ENCODE results near the gene FBXO42.
"Not testable (repeated sequence)": the region's sequence is repeated elsewhere in the genome, so short reads cannot be mapped to it uniquely, and the experiment has no call there.

Gene FBXO42

GRCh38 chr1:16276302-16277030 lies 75.8 kb downstream of the FBXO42 start:
- DNase-seq (ENCODE audit: insufficient read length, low spot score) (no peak), FAIRE-seq (no peak)
- TF ChIP-seq TAF1 (IDR thresholded peaks at IDR 0.05; ENCODE audit: low read depth, low read length) (no peak), SPI1 (IDR thresholded peaks at IDR 0.05; ENCODE audit: low read depth, low read length) (no peak), POLR2AphosphoS5 (IDR thresholded peaks at IDR 0.05; ENCODE audit: low read depth, low read length) (no peak), POLR2A (IDR thresholded peaks at IDR 0.05; ENCODE audit: low read depth, low read length) (no peak), PAX5 (IDR thresholded peaks at IDR 0.05; ENCODE audit: insufficient read depth, low read length, severe bottlenecking) (no peak), POU2F2 (IDR thresholded peaks at IDR 0.05; ENCODE audit: low read depth, low read length) (no peak)

- FAIRE-seq (no peak), DNase-seq (ENCODE audit: insufficient read length, low spot score) (no peak)
- no peak for TF ChIP-seq POLR2AphosphoS5 (IDR thresholded peaks at IDR 0.05; ENCODE audit: low read depth, low read length)
- no peak for TF ChIP-seq SPI1 (IDR thresholded peaks at IDR 0.05; ENCODE audit: low read depth, low read length)
- TF ChIP-seq POLR2A (IDR thresholded peaks at IDR 0.05; ENCODE audit: low read depth, low read length): no peak
- TF ChIP-seq PAX5 (IDR thresholded peaks at IDR 0.05; ENCODE audit: insufficient read depth, low read length, severe bottlenecking): no peak
- TF ChIP-seq POU2F2 (IDR thresholded peaks at IDR 0.05; ENCODE audit: low read depth, low read length): no peak
- no peak for TF ChIP-seq TAF1 (IDR thresholded peaks at IDR 0.05; ENCODE audit: low read depth, low read length)
Measured at GRCh38 chr1:16275591-16275990, 76.7 kb downstream of the FBXO42 start.

GRCh38 chr1:16267690-16268180 lies 84.5 kb downstream of the FBXO42 start:
- no peak for TF ChIP-seq TAF1 (IDR thresholded peaks at IDR 0.05; ENCODE audit: low read depth, low read length)
- TF ChIP-seq POU2F2 (IDR thresholded peaks at IDR 0.05; ENCODE audit: low read depth, low read length): no peak
- TF ChIP-seq POLR2AphosphoS5 (IDR thresholded peaks at IDR 0.05; ENCODE audit: low read depth, low read length): no peak
- no peak for TF ChIP-seq SPI1 (IDR thresholded peaks at IDR 0.05; ENCODE audit: low read depth, low read length)
- TF ChIP-seq PAX5 (IDR thresholded peaks at IDR 0.05; ENCODE audit: insufficient read depth, low read length, severe bottlenecking): no peak
- no peak for TF ChIP-seq POLR2A (IDR thresholded peaks at IDR 0.05; ENCODE audit: low read depth, low read length)
- no peak for FAIRE-seq
- DNase-seq (ENCODE audit: insufficient read length, low spot score): no peak

- TF ChIP-seq POLR2AphosphoS5 (IDR thresholded peaks at IDR 0.05; ENCODE audit: low read depth, low read length) (no peak), TAF1 (IDR thresholded peaks at IDR 0.05; ENCODE audit: low read depth, low read length) (no peak), SPI1 (IDR thresholded peaks at IDR 0.05; ENCODE audit: low read depth, low read length) (no peak), PAX5 (IDR thresholded peaks at IDR 0.05; ENCODE audit: insufficient read depth, low read length, severe bottlenecking) (no peak), POU2F2 (IDR thresholded peaks at IDR 0.05; ENCODE audit: low read depth, low read length) (no peak), POLR2A (IDR thresholded peaks at IDR 0.05; ENCODE audit: low read depth, low read length) (no peak)
- no peak for FAIRE-seq
- no peak for DNase-seq (ENCODE audit: insufficient read length, low spot score)
Measured at GRCh38 chr1:16266411-16267118, 85.7 kb downstream of the FBXO42 start.

GRCh38 chr1:16262067-16262466 lies 90.2 kb downstream of the FBXO42 start:
- DNase-seq (ENCODE audit: insufficient read length, low spot score) (no peak), FAIRE-seq (no peak)
- TF ChIP-seq SPI1 (IDR thresholded peaks at IDR 0.05; ENCODE audit: low read depth, low read length) (no peak), POLR2A (IDR thresholded peaks at IDR 0.05; ENCODE audit: low read depth, low read length) (no peak), TAF1 (IDR thresholded peaks at IDR 0.05; ENCODE audit: low read depth, low read length) (no peak), PAX5 (IDR thresholded peaks at IDR 0.05; ENCODE audit: insufficient read depth, low read length, severe bottlenecking) (no peak), POLR2AphosphoS5 (IDR thresholded peaks at IDR 0.05; ENCODE audit: low read depth, low read length) (no peak), POU2F2 (IDR thresholded peaks at IDR 0.05; ENCODE audit: low read depth, low read length) (no peak)

GRCh38 chr1:16260814-16261213 lies 91.5 kb downstream of the FBXO42 start:
- TF ChIP-seq SPI1 (IDR thresholded peaks at IDR 0.05; ENCODE audit: low read depth, low read length) (no peak), TAF1 (IDR thresholded peaks at IDR 0.05; ENCODE audit: low read depth, low read length) (no peak), POU2F2 (IDR thresholded peaks at IDR 0.05; ENCODE audit: low read depth, low read length) (no peak), PAX5 (IDR thresholded peaks at IDR 0.05; ENCODE audit: insufficient read depth, low read length, severe bottlenecking) (no peak), POLR2AphosphoS5 (IDR thresholded peaks at IDR 0.05; ENCODE audit: low read depth, low read length) (no peak), POLR2A (IDR thresholded peaks at IDR 0.05; ENCODE audit: low read depth, low read length) (no peak)
- no peak for DNase-seq (ENCODE audit: insufficient read length, low spot score)
- no peak for FAIRE-seq

GRCh38 chr1:16258591-16259135 lies 93.6 kb downstream of the FBXO42 start:
- no peak for TF ChIP-seq SPI1 (IDR thresholded peaks at IDR 0.05; ENCODE audit: low read depth, low read length)
- TF ChIP-seq PAX5 (IDR thresholded peaks at IDR 0.05; ENCODE audit: insufficient read depth, low read length, severe bottlenecking): no peak
- TF ChIP-seq TAF1 (IDR thresholded peaks at IDR 0.05; ENCODE audit: low read depth, low read length): no peak
- no peak for TF ChIP-seq POU2F2 (IDR thresholded peaks at IDR 0.05; ENCODE audit: low read depth, low read length)
- FAIRE-seq: no peak
- no peak for DNase-seq (ENCODE audit: insufficient read length, low spot score)

GRCh38 chr1:16257968-16258367 lies 94.3 kb downstream of the FBXO42 start:
- no peak for TF ChIP-seq PAX5 (IDR thresholded peaks at IDR 0.05; ENCODE audit: insufficient read depth, low read length, severe bottlenecking)
- TF ChIP-seq POLR2AphosphoS5 (IDR thresholded peaks at IDR 0.05; ENCODE audit: low read depth, low read length): no peak
- no peak for TF ChIP-seq TAF1 (IDR thresholded peaks at IDR 0.05; ENCODE audit: low read depth, low read length)
- no peak for TF ChIP-seq POU2F2 (IDR thresholded peaks at IDR 0.05; ENCODE audit: low read depth, low read length)
- no peak for TF ChIP-seq POLR2A (IDR thresholded peaks at IDR 0.05; ENCODE audit: low read depth, low read length)
- TF ChIP-seq SPI1 (IDR thresholded peaks at IDR 0.05; ENCODE audit: low read depth, low read length): no peak
- DNase-seq (ENCODE audit: insufficient read length, low spot score) (no peak), FAIRE-seq (no peak)

- not testable (repeated sequence) for FAIRE-seq; DNase-seq (ENCODE audit: insufficient read length, low spot score)
Measured at GRCh38 chr1:16257556-16257955, 94.7 kb downstream of the FBXO42 start.
